ENCODE measurements around the gene TLE5.
A peak's percentile ranks its signal among the peaks of the same experiment; 100 is the strongest.

The TLE5 gene, protein sequence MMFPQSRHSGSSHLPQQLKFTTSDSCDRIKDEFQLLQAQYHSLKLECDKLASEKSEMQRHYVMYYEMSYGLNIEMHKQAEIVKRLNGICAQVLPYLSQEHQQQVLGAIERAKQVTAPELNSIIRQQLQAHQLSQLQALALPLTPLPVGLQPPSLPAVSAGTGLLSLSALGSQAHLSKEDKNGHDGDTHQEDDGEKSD

DNA sequence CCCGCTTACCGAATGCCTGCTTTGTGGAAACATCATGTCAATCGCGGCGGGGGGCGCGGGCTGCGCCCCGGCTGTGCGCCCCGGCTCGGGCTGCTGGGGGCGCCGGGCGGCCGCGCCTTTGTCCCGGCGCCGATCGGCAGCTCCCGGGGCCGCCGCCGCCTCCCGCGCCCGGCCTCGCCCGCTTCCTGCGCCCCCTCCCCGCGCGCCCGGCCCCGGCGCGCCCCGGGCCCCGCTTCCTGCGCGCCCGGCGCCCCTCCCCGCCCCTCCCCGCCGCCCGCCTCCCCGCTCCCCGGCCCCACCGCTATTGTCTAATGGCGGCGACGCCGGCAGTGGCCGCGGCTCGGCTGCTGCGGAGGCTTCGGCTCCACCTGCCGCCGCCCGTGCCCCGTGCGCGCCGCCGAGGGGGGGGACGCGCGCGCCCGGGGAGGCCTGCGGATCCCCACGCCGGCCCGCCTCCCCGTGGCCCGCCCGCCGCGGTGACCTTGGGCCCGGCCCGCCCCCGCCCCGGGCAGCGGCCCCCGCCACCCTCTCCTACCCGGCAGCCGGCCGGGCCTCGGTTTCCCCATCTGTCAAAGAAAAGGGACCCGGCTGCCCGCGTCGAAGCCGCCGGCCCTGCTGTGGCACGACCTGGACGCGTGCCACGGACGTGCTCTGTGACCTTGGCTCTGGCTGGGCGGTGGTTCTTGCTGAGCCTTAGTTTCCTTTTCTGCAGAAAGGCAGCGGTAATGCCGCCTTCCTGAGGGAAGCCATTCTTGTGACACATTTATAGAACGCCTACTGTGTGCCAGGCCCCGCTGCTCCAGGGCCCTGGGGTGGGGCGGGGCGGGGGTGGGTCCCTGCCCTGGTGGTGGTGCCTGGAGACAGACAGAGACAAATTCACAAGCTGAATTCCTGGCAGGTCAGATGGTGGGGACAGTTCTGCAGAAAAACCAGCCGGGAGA lies at the start of gene TLE5:
Gene TLE5 (minus strand): TSS at position 331 of the 941 bp plus-strand sequence. CDS start 295 bp downstream, at position 36.
- DNase-seq = peak; percentile 20 to 45

DNA sequence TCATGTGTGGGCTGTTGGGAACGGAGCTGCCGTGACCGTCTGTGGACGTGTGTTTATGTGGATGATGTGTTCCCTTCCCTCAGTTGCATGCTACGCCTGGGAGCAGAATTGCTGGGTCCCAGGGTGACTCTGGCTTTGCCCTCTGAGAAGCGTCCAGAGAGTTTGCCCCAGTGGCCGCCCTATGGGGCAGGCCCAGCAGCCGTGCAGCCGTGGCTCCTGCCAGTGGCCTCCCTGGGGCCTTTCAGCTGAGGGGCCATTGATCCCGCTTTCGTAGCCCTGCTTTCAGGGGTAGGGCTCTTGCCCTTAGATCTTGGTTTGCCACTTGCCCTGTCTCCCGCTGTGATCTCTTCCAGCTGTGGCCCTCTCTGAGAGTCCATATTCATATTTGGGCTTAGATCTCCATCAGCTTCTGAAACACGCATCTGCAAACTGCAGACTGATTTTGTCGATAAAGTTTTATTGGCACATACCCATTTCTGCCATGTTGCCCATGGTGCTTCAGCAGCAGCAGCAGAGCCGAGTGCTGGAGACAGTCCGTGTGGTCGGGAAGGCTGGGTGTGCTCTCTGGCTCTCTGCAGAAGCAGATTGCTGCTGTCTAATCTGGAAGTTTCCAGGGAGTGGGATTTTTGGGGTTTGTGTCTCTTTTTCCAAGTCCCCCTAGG lies 49.4 kb upstream of the TLE5 start:
- no peak for DNase-seq

DNA sequence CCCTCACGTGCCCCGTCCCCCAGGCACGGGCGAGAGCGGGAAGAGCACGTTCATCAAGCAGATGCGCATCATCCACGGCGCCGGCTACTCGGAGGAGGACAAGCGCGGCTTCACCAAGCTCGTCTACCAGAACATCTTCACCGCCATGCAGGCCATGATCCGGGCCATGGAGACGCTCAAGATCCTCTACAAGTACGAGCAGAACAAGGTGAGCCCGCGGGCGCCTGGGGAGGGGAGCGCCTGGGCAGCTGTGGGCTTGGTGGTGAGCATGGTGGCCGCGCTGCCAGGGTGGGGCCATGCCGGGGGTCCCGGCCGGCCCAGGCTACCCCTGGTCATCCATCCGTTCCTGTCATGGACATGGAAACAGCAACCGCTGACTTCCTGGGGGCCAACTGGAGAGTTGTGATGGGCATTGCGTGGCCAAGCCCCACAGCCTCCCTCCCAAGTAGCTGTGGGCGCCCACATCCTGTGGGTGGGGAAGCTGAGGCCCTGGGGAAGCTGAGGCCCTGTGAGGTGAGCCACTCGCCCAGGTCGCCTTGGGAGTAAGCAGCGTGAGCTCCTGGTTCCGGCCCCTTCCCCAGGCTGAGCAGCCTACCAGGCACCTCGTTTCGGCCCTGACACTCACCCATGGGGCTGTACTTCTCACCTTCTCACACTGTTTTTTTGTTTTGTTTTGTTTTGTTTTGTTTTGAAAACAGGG lies 48.0 kb upstream of the TLE5 start:
- DNase-seq = no peak

DNA sequence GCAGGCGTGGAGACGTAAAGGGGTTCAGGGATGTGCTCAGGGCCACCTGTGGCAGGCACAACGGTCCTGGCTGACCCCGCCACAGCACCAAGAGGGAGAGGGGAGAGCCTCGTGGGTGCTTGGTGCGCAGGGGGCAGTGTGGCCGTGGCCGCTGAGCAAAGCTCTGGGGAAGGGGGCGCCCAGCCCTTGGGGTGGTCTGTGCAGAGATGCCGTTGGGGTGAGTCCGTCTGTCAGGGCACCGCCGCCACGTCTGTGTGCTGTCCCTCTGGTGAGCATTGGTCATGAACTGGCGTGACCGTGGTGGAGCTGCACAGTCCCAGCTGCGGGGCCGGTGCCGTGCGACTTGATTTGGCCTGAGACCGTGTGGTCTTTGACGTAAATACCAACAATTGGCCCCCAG lies 47.2 kb upstream of the TLE5 start:
- DNase-seq = no peak

DNA sequence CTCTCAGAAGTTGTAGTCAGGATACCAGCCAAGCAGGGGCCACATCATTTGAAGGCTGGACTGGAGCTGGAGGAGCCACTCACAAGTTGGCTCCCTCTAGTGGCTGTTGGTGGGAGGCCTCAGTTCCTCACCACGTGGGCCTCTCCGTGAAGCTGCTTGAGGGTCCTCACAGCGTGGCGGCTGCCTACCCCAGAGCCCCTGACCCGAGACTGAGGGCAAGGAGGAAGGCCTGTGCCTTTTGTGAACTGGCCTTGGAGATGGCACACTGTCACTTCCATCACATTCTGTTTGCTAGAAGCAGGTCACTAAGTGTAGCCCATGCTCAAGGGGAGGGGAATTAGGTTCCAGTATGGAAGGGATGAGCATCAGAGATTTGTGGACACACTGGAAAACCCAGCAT lies 46.5 kb upstream of the TLE5 start:
- peak in 1 of 2 experiments; percentile 7 for DNase-seq

DNA sequence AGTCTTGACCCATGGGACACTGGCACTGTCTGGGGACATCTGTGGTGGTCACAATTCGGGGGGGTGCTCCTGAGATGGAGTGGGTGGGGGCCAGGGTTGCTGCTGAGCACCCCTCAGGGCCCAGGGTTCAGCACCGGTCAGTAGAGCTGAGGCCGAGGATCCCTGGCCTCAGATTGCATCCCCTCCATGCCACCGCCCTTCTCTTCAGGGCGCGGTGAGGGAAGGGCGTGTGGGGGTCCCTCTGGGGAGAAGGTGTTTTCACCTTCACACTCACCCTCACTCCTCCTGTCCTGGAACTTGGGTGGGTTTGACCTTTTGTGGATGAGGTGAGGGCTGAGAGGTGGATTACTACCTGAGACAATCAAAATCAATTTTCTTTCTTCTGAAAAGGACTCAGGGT lies 45.4 kb upstream of the TLE5 start:
- DNase-seq = no peak

DNA sequence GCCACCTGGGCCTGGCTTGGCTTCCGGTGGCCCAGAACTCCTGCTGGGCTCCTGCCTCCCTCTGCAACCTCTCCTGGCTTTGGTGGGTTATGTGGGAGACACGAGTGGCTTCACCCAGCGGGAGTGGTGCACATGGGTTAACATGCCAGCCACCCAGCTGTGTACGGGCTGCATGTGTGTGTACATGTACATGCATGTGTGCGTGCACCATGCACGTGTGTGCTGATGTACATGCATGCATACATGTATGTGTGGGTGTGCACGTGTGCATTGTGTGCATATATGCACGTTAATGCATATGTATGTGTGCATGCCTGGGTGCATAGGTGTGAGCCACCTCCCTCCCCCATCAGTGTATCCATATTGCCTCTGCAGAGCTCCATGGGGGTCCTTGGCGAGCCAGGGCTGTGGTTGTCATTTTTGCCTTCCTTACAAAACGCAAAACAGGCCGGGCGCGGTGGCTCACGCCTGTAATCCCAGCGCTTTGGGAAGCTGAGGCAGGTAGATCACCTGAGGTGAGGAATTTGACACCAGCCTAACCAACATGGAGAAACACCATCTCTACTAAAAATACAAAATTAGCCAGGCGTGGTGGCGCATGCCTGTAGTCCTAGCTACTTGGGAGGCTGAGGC lies 44.3 kb upstream of the TLE5 start:
- no peak for DNase-seq

DNA sequence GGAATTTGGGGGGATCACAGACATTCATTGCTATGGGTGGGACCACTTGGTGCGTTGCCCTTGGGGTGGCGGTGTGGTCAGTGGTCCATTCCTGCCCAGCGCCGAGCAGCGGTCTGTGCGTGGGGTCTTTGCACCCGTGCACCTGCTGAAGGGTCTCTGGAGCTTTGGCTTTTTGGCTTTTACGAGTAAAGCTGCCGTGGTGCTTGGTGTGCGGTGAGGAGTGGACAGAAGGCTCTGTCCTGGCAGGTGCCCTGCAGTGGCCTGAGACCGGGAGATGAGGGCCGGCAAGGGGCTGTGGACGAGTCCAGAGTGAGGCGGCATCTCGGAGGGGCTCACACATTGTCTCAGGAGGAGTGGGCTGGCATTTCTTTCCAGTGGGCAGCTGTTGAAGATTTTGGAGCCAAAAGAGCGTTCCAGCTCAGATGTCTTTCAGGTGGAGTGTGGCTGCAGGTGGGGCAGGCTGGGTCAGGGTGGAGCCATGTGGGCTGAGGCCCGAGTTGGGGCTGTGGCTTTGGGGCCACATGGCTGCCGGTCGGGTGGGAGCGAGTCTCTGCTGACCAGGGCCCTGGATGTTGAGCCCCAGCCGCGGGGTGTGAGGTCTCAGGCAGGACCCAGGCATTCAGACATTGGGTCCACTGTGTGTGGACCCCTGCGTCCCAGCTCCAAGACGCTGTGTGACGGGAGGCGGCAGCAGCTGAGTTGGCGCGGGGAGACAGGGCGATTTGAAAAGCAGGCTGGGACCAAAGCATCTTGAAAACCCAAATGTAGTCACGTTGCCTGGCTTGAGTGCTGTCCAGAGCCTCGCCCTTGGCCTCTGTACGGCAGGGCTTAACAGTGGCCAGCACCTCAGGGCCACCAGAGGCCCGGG lies 43.6 kb upstream of the TLE5 start:
- DNase-seq = no peak

DNA sequence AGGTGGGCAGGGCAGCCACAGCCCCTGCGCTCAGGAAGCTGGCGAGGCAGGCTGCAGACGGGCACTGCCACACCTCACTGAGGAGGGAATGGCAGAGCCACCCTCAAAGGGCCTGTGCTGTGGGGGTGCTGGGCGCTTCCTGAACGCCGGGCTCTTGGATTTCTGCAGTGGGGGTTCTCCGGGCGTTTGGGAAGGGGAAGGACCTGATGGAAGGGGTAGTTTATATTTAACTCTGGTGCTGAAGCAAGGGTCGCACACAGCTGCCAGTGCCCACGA lies 42.4 kb upstream of the TLE5 start:
- no peak for DNase-seq

DNA sequence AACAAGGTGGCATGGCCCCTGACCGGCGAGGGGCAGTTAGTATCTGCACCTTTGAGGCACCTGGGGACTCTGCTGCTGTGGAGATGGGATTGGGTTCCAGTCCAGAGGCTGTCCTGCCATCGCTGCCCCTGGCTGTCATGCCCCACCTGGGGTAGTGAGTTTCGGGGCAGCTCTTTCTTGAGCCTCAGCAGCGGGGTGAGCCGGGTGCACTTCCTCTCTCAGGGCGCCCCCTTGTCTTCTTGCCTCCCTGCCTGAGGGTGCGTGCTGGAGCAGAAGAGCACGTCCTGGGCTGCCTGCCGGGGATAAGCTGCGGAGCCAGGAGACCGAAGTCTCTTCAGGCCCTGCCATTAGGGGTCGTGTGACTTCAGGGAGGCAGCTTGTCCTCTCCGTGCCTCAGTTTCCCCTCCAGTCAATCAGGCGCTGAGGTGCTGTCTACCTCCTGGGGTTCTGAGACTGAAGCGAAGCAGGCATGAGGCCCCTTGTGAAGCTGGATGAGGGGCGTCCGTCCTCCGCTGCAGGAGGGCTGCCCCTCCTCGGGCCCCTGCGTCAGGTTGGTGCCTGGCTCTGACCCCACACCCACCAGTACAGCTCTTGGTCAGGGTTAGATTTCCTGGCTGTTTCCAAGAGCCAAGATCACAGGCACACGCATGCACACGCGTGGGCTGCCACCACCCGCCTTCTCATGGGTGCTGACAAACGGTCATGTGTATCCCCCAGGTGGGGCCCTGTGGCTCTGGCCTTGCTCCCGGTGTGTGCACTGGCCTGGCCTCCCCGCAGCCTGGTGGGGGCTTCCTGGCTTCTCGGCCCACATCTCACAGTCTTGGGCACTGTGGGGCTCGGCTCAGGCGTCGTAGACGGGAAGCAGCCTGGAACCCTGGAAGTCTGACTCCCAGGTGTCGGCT lies 40.2 kb upstream of the TLE5 start:
- DNase-seq = no peak

DNA sequence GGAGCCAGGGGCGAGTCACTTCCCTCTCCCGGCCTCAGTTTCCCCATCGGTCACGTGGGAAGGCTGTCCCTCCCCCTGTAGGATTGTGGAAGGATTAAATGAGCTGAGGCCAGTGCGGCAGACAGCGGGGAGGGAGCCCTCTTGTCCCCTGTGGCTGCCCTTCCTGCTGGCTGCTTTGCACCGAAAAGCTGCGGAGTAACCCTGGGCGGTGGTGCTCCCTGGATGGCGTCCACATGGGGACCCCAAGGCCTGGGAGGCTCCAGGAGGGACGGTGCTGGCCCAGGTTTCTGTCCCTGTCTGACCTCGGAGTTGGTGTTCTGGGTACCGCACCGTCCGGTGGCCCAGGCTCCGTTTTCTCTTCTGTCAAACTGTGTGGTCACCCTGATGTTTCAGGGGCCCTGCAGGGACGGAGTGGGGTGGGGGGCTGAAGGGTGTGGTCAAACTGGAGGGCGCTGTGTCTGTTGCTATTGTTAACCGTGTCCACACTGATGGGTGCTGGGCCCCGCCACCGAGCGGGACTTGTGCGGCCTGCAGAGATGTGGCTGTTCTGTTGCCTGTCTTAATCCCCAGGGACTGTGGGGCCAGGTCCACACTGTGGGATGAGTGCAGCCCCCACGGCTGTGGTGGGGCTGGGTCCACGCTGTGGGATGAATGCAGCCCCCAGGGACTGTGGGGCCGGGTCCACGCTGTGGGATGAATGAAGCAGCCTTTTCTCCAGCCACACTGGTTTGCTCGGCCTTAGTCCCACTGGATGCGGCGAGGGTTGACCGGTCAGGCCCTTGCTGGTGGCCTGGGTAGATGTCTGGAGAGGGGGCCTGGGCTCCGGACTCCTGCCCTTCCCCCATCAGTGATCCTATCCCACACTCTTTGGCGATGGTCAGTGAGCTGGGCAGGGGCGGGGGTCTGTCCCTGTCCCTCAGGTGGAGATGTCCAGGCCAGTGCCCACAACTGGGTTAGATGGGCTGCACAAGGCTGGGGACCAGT lies 38.7 kb upstream of the TLE5 start:
- DNase-seq = no peak

DNA sequence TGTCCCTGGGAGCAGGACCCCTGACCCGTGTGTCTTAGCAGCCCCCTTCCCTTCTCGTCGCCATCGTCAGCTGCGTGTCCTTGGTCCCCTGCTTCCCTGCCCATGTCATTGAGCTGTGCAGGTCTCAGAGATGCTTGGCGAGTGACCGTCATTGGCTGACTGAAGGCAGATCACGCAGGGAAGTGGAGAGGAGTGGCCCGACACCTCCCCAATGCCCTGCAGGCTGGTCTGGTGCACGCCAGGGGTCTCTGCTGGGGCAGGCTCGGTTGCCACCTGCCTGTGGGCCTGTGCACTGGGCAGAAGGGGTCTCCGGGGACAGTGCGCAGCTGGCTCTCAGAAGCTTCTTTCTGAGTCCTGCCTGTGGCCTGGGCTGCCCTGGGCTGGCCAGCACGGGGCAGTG lies 38.0 kb upstream of the TLE5 start:
- DNase-seq = no peak

DNA sequence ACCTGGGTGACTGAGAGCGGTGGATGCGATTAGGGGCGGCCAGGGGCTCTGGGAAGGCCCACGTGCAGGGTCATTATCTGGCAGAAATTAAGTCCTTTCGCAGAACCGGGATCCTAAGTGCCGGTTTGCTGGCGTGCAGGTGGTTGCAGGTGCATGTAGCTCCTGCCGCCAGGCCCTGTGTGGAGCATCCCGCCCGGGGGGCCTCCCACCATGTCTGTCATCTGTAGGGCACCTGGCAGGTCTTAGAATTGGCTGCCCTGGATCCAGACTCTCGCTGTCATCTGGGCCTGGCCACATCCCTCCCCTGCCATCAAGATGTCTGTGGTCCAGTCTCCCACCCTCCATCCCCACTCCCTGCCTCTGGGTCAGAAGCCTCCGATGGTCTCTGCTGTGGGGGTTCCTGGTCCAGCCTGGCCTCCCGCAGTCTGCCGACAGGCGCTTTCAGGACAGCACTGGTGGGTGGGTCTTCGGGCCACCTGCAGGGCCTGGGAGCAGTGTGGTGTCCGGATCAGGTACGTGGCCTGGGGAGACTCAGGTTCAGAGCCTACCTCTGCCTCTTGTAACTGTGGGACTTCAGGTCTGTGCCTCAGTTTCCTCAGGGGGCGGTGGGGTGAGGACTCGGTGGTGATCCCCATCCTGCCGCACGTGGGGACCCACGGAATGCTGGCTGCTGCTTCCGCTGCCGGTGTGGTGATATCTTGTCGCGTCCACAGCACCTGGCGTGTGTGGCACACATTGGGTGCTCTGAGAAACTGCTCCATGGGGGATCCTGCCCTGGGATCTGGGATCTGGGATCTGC lies 37.3 kb upstream of the TLE5 start:
- no peak for DNase-seq

DNA sequence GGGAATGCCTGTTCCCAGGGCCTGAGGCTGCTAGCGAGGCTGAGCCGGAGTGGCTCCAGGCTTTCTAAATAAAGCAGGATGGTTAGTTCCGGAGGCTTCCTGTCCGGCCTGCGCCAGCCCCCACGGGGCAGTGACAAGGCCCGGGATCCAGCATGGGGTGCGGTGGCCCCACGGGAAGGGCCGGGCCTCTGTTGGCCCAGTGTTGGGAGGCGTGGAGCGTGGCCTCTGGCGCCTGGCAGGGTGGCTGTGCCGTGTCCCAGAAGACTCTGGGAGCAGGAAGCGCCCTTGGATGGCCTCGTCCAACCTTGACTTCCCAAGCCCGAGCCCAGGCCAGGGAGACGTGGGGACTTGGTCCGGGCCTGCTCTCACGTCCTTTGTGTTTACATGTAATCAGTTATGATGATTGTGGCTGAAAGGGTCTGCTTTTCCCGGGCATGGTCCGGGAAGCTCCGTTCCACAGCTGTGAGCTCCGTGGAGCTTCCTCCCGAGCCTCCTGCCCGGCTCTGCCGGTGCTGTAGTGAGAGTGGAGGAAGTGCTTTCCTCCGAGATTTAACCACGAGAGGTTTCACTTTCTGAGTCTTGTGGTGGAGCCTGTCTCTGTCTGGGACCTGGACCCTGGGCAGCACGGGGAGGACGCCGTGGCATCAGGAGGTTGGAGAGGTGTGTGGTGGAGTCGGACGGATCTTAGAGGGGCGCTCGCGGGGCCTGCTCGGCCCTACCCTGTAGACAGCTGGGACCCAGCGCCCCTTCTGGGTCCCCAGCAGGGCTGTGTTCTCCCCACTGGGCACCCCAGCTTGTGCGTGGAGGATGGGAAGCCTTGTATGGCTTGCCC lies 36.4 kb upstream of the TLE5 start:
- DNase-seq = no peak

DNA sequence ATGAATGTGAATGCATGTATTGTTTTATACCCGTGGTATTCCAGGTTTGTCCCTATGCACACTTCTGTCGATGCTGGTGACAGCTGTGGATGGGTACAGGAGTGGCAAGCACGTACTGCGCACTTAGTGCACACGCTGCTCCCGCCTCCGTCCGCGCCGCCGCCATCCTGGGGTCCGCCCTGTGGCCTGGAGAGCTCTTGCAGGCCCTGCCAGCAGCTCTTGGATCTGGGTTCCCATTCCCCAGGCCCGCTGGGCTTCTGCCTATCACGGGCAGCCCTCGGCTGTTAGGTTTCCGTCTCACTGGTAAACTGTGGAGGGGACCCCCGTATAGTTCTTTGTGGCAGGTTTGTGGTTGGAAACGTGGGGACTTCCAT lies 35.8 kb upstream of the TLE5 start:
- no peak for DNase-seq

DNA sequence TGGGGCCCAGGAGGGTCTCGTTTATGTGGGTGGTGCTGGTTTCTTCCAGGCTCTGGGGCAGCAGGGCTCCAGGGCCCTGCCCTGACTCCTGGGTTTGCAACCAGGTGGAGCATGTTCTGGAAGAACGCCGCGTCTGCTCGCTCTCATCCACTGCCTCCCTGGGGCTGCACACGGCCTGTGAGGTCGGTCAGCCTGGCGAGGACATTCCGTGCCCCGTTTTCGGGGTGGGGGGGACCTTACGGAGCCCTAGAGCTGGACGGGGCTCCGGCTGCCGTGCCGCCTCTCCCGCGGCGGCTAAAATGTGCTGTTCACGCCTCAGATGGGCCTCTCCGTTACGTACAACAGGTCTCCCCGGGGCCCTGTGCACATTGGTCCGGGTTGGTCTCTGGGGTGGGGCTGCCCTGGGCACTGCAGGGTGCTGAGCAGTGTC lies 35.2 kb upstream of the TLE5 start:
- DNase-seq = no peak

DNA sequence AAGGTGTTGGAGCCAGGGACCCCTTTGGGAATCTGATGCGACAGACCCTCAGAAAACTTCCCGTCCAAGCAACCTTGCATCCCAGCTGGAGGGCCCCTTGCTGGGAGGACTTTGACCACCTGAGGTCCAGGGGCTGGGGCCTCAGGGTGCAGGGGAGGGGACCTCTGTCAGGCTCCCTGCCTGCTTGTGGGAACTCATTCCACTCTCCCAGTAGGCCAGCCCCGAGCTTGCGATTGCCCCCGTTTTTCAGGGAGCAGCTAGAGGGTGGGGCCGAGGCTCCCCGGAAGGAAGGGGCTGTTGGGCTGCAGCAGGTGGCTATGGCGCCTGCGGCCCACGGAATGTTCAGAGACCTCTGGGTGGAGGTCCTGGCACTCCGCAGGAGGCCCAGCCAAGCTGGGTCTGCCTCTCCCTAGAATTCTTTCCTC lies 34.6 kb upstream of the TLE5 start:
- DNase-seq = no peak
